T-cell (primary cell): ENCODE measurements around the gene OTUD3. TPM values are rescaled to one million over a fixed set of nuclear protein-coding genes. Genes with fewer than 3 reads are reported as not detected.

Experiments
- ATAC-seq, 4 experiments: fragments of 200-7000 bp in 3 of 4; fragments of 150-1000 bp in 1 of 4; cut with Tn5 transposase; replicated peaks in 1 of 4; 1 replicate in 3 of 4; 2 replicates in 1 of 4; pipeline ENCODE4 v1.10.0; 2021; ENCODE audit warnings: moderate library complexity in 3 of 4, mild to moderate bottlenecking in 2 of 4, moderate number of reproducible peaks in 1 of 4
- CTCF ChIA-PET, 2 donors: fragments of 300-600 bp; sonication (Branson Sonifier 250); formaldehyde crosslinking; loops; one replicate each; lab custom pipeline; 2022; ENCODE audit warnings: antibody characterized with exemption in 2 of 2; lab: Charles Lee
- POLR2A ChIA-PET, 2 donors: fragments of 300-600 bp; sonication (Branson Sonifier 250); formaldehyde crosslinking; loops; one replicate each; lab custom pipeline; 2022; ENCODE audit warnings: antibody characterized with exemption in 2 of 2; lab: Charles Lee
- DNase-seq, 35 experiments: peaks; one replicate each; pipeline versions ENCODE4 v3.0.0 to v3.0.0-alpha.2; 2013 to 2023
- H3K27ac ChIP-seq: one replicate; pipeline ENCODE4 v1.5.1; 2013; ENCODE audit warnings: low read length
- H3K27me3 ChIP-seq, 2 experiments: replicated peaks in 1 of 2; 1 replicate in 1 of 2; 2 replicates in 1 of 2; pipeline versions ENCODE4 v1.6.1 to v1.7.0; 2013; ENCODE audit warnings: low read length in 1 of 2, mixed read lengths in 1 of 2; ENCODE audit not compliant: control insufficient read depth in 2 of 2, insufficient read depth in 2 of 2; ENCODE audit errors: extremely low read depth in 1 of 2
- H3K36me3 ChIP-seq, 2 donors: 1 replicate in 1 of 2; 2 replicates in 1 of 2; pipeline versions ENCODE4 v1.6.1 to v1.7.0; 2013; ENCODE audit warnings: low read length in 1 of 2; ENCODE audit not compliant: control insufficient read depth in 2 of 2, insufficient read depth in 1 of 2; ENCODE audit errors: extremely low read depth in 1 of 2
- H3K4me1 ChIP-seq, 2 experiments: 1 replicate in 1 of 2; 2 replicates in 1 of 2; pipeline versions ENCODE4 v1.6.1 to v1.7.0; 2013; ENCODE audit warnings: low read length in 2 of 2, mixed read lengths in 1 of 2; ENCODE audit not compliant: insufficient read depth in 2 of 2, control insufficient read depth in 1 of 2; ENCODE audit errors: extremely low read depth in 1 of 2
- H3K4me3 ChIP-seq, 2 donors: 1 replicate in 1 of 2; 2 replicates in 1 of 2; pipeline versions ENCODE4 v1.5.1 to v1.7.0; 2013; ENCODE audit warnings: mild to moderate bottlenecking in 2 of 2, low read length in 1 of 2, moderate library complexity in 1 of 2; ENCODE audit not compliant: control insufficient read depth in 1 of 2; ENCODE audit errors: extremely low read depth in 1 of 2
- H3K9me3 ChIP-seq: 2 replicates; pipeline ENCODE4 v1.7.0; 2013
- H3K27ac Mint-ChIP-seq, 2 donors: one replicate each; pipeline ENCODE4 v1.8.0; 2020 to 2021; ENCODE audit warnings: mild to moderate bottlenecking in 2 of 2, mixed read lengths in 2 of 2
- H3K27me3 Mint-ChIP-seq, 2 donors: one replicate each; pipeline ENCODE4 v1.8.0; 2021 to 2022; ENCODE audit warnings: mixed read lengths in 2 of 2
- H3K36me3 Mint-ChIP-seq: one replicate; pipeline ENCODE4 v1.8.0; 2021; ENCODE audit warnings: mixed read lengths
- H3K4me1 Mint-ChIP-seq, 3 donors: one replicate each; pipeline ENCODE4 v1.8.0; 2020 to 2022; ENCODE audit warnings: mixed read lengths in 3 of 3, mild to moderate bottlenecking in 1 of 3
- H3K4me3 Mint-ChIP-seq, 3 donors: one replicate each; pipeline ENCODE4 v1.8.0; 2020 to 2022; ENCODE audit warnings: mild to moderate bottlenecking in 3 of 3, mixed read lengths in 3 of 3, moderate library complexity in 3 of 3
- H3K9me3 Mint-ChIP-seq, 3 donors: one replicate each; pipeline ENCODE4 v1.8.0; 2020 to 2022; ENCODE audit warnings: mixed read lengths in 3 of 3
- WGBS: methylation state at CpG from one replicate; pipeline ENCODE4 v1.1.5; 2013; ENCODE audit warnings: missing lambda C conversion rate; ENCODE audit not compliant: insufficient coverage; 5-methylcytosine and 5-hydroxymethylcytosine counted together
- total RNA-seq, 35 experiments: library from RNA in 6 of 35; stranded (reverse) in 6 of 35; fragments of 120-200 nt in 1 of 35; gene quantifications; one replicate each; pipeline versions ENCODE4 v1.2.1 to v1.2.4 and lab custom pipeline; 2013 to 2026

OTUD3 gene
- total RNA-seq, 5 donors from 2014 or later (not counting 1 experiment from before 2014, with no cell fraction given) = 10.6 to 20.4 (median 13.6) TPM

DNA sequence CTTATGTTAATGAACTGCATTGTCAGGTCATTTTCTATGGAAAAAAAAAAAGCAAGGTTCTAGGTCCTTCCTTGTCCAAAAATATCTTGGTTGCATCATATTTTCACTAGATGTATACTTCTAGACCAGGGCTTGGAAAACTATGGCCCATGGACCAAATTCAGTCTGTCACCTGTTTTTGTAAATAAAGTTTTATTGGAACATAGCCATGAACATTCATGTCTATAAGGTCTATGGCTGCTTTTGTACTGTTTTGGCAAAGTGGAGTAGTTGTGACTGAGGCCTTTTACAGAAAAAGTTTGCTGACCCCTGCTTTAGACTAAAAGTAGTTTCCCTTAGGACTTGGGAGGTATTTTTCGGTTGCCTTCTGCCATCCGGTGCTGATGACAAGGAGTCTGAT lies 60.5 kb downstream of the OTUD3 start:
- no peak overlapping the region for H3K4me3 Mint-ChIP-seq
- peaks cover 11 to 13% of the 10 kb centered on the region in 2 donors for H3K27me3 Mint-ChIP-seq
- H3K9me3 Mint-ChIP-seq = no peaks in the 10 kb centered on the region
- Histone ChIP-seq H3K27ac (no peak overlapping the region), H3K4me3 (no peak overlapping the region), H3K27me3 (peaks cover 2 to 3% of the 10 kb centered on the region in 2 experiments), H3K36me3 (no peaks in the 10 kb centered on the region), H3K9me3 (no peaks in the 10 kb centered on the region), H3K4me1 (no peaks in the 10 kb centered on the region)
- no peak for ATAC-seq
- DNase-seq = no peak
- H3K4me1 Mint-ChIP-seq = no peaks in the 10 kb centered on the region
- no CpG with 5 or more reads among the region's 2 CpGs for WGBS
- CTCF ChIA-PET = no interaction called here
- no peak overlapping the region for H3K27ac Mint-ChIP-seq
- POLR2A ChIA-PET = no interaction called here
- no peaks in the 10 kb centered on the region for H3K36me3 Mint-ChIP-seq

DNA sequence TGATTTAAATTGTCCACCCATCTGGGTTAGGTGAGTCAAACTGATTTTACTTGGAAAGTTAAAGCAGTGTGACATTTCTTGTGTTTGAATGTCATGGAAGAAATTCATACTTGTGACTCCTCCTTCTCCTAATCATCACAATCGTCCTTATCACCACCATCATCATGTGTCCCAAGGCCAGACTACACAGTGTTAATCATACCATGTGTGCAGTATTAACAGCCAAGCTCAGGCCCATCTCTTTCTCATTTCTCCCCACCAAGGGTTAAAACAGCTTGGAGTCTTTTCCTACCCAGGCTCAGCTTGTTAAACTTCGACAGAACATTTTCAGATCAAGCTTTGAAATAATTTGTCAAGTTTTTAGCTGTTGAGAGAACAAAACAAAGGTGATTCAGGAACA lies 63.7 kb downstream of the OTUD3 start:
- H3K4me1 ChIP-seq = no peaks in the 10 kb centered on the region
- DNase-seq (no peak), ATAC-seq (no peak)
- 60% methylated on average over 1 of the region's 2 CpGs for WGBS
- peaks cover 3 to 6% of the 10 kb centered on the region in 2 experiments for H3K27me3 ChIP-seq
- peaks cover 19 to 30% of the 10 kb centered on the region in 2 donors for H3K27me3 Mint-ChIP-seq
- H3K9me3 Mint-ChIP-seq = no peaks in the 10 kb centered on the region
- CTCF ChIA-PET = no interaction called here
- H3K4me3 Mint-ChIP-seq = no peak overlapping the region
- no peaks in the 10 kb centered on the region for H3K9me3 ChIP-seq
- no peak overlapping the region for H3K4me3 ChIP-seq
- H3K27ac Mint-ChIP-seq = no peak overlapping the region
- no peak overlapping the region for H3K27ac ChIP-seq
- H3K36me3 ChIP-seq = no peaks in the 10 kb centered on the region
- H3K4me1 Mint-ChIP-seq = no peaks in the 10 kb centered on the region
- POLR2A ChIA-PET = no interaction called here
- no peaks in the 10 kb centered on the region for H3K36me3 Mint-ChIP-seq

DNA sequence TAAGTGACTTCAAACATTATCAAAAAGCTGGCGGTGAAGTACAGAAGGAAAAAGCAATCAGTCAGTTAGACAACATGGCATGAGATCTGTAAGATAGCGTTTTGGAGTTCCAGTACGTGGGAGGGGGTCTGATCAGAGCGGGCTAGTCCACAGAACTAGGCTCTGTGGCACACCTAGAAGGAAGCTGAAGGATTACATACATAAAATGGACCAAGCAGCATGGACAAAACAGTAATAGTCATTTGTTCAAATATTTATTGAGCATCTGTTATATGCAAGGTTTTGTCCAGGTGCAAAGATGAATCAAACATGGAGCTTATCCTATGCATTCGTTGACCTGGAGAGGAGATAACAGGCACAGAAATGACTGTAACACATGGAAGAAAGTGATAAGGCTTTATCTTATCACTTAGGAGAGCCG lies 64.1 kb downstream of the OTUD3 start:
- peaks cover 19 to 33% of the 10 kb centered on the region in 2 donors for H3K27me3 Mint-ChIP-seq
- no peak overlapping the region for H3K4me3 Mint-ChIP-seq
- Histone ChIP-seq H3K27me3 (peaks cover 3 to 6% of the 10 kb centered on the region in 2 experiments), H3K4me1 (no peaks in the 10 kb centered on the region), H3K36me3 (no peaks in the 10 kb centered on the region), H3K27ac (no peak overlapping the region), H3K4me3 (no peak overlapping the region), H3K9me3 (no peaks in the 10 kb centered on the region)
- no peaks in the 10 kb centered on the region for H3K4me1 Mint-ChIP-seq
- POLR2A ChIA-PET = no interaction called here
- H3K9me3 Mint-ChIP-seq = no peaks in the 10 kb centered on the region
- CTCF ChIA-PET = no interaction called here
- no peaks in the 10 kb centered on the region for H3K36me3 Mint-ChIP-seq
- no peak for DNase-seq
- H3K27ac Mint-ChIP-seq = no peak overlapping the region
- WGBS = 46% methylated on average over 3 of the region's 6 CpGs
- ATAC-seq = no peak

DNA sequence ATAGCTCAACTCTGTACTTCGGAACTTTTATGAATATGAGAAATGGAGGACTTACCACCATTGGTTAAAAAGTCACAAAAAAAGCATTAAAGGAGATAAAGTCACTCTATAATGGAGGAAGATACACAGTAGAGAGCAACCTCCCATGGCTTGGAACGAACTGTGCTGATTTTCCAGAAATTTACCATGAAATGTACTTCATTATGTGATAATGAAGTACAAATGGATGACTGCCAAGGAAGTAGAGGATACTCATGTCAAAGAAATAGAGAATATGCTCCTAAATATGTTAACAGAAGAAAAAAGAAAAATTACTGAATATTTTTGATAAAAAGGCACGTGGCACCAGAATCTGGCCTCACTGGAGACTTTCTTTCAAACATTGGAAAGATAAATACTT lies 64.8 kb downstream of the OTUD3 start:
- no peaks in the 10 kb centered on the region for H3K36me3 Mint-ChIP-seq
- no peaks in the 10 kb centered on the region for H3K36me3 ChIP-seq
- H3K27me3 ChIP-seq = peaks cover 3 to 6% of the 10 kb centered on the region in 2 experiments
- ChIA-PET CTCF (no interaction called here), POLR2A (no interaction called here)
- no peak overlapping the region for H3K27ac Mint-ChIP-seq
- H3K27ac ChIP-seq = no peak overlapping the region
- H3K4me1 Mint-ChIP-seq = no peaks in the 10 kb centered on the region
- ATAC-seq (no peak), DNase-seq (no peak)
- peaks cover 19 to 33% of the 10 kb centered on the region in 2 donors for H3K27me3 Mint-ChIP-seq
- H3K4me3 Mint-ChIP-seq = no peak overlapping the region
- H3K4me3 ChIP-seq = no peak overlapping the region
- no CpG with 5 or more reads among the region's 3 CpGs for WGBS
- H3K9me3 ChIP-seq = no peaks in the 10 kb centered on the region
- no peaks in the 10 kb centered on the region for H3K4me1 ChIP-seq
- no peaks in the 10 kb centered on the region for H3K9me3 Mint-ChIP-seq

DNA sequence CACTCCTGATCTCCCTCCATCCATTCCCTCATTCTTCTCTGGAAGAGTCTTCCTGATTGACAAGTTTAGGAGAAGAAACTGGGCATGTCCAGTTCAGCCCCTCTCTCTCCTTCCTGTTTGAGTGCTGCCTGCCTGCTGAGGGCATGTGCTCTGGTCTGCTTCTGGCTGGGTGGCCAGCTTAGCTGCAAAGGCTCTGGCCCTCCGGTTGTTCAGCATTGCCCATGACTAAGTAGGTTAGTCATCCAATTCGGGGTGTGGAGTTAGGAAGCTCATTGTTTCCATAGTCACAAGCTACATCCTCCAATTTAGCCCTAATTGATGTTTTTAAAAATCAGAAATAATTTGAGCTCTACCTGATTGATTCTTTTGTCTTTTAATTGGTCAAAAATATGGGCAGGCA lies 66.8 kb downstream of the OTUD3 start:
- POLR2A ChIA-PET = no interaction called here
- Histone ChIP-seq H3K27me3 (peaks cover 3 to 12% of the 10 kb centered on the region in 2 experiments), H3K4me3 (no peak overlapping the region), H3K27ac (no peak overlapping the region), H3K36me3 (no peaks in the 10 kb centered on the region), H3K9me3 (no peaks in the 10 kb centered on the region), H3K4me1 (no peaks in the 10 kb centered on the region)
- CTCF ChIA-PET = no interaction called here
- ATAC-seq (no peak), DNase-seq (no peak)
- H3K4me3 Mint-ChIP-seq = no peak overlapping the region
- H3K4me1 Mint-ChIP-seq = no peaks in the 10 kb centered on the region
- no peak overlapping the region for H3K27ac Mint-ChIP-seq
- WGBS = no CpG with 5 or more reads among the region's 2 CpGs
- H3K9me3 Mint-ChIP-seq = peaks cover 0 to 5% (median 4%) of the 10 kb centered on the region in 3 donors
- no peaks in the 10 kb centered on the region for H3K36me3 Mint-ChIP-seq
- H3K27me3 Mint-ChIP-seq = peaks cover 31 to 44% of the 10 kb centered on the region in 2 donors

DNA sequence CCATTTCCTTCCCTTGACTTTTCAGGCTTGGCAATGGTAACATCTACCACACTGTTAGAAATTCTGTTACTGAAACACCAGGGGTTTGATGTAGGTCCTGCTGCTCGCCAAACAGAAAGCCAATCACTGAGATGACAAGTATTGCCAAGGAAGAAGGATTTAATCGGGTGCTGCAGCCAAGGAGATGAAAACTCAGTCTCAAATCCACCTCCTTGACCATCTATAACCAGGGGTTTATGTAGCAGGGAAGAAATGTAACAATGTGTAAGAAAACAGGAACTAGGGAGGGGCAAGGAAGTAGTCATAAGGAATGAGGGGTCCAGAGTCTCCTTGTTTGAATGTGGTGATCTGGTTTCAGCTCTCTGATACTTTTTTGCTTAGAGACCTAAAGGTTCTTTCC lies 71.9 kb downstream of the OTUD3 start:
- peaks cover 0 to 5% (median 4%) of the 10 kb centered on the region in 3 donors for H3K9me3 Mint-ChIP-seq
- DNase-seq (no peak), ATAC-seq (no peak)
- WGBS = no CpG with 5 or more reads among the region's 2 CpGs
- H3K4me1 Mint-ChIP-seq = no peaks in the 10 kb centered on the region
- Histone ChIP-seq H3K4me1 (no peaks in the 10 kb centered on the region), H3K27me3 (peaks cover 0 to 24% of the 10 kb centered on the region in 2 experiments), H3K9me3 (no peaks in the 10 kb centered on the region), H3K36me3 (no peaks in the 10 kb centered on the region), H3K4me3 (no peak overlapping the region), H3K27ac (no peak overlapping the region)
- peaks cover 37 to 45% of the 10 kb centered on the region in 2 donors for H3K27me3 Mint-ChIP-seq
- H3K27ac Mint-ChIP-seq = no peak overlapping the region
- no peak overlapping the region for H3K4me3 Mint-ChIP-seq
- POLR2A ChIA-PET = no interaction called here
- no peaks in the 10 kb centered on the region for H3K36me3 Mint-ChIP-seq
- CTCF ChIA-PET = no interaction called here
